CD14-positive monocyte (primary cell): ENCODE results near the gene CEBPE. TPM values are rescaled to one million over a fixed set of nuclear protein-coding genes. Genes with fewer than 3 reads are reported as not detected.

Experiments
- DNase-seq, 3 donors: peaks; one replicate each; pipeline ENCODE4 v3.0.0-alpha.2; 2011 to 2022
- H2AFZ ChIP-seq: 2 replicates; pipeline ENCODE4 v1.6.0; 2012; ENCODE audit warnings: mild to moderate bottlenecking, low read depth, low read length, inconsistent platforms; ENCODE audit not compliant: insufficient read depth, poor library complexity, severe bottlenecking
- H3K27ac ChIP-seq, 2 donors: 1 replicate in 1 of 2; 2 replicates in 1 of 2; pipeline ENCODE4 v1.5.1; 2012 to 2013; ENCODE audit warnings: low read length in 2 of 2, control low read depth in 1 of 2, inconsistent platforms in 1 of 2, low read depth in 1 of 2, mild to moderate bottlenecking in 1 of 2
- H3K27me3 ChIP-seq, 2 donors: one replicate each; pipeline versions ENCODE4 v1.6.0 to v1.6.1; 2011 to 2013; ENCODE audit warnings: low read length in 2 of 2; ENCODE audit not compliant: control insufficient read depth in 2 of 2, insufficient read depth in 2 of 2
- H3K36me3 ChIP-seq, 2 donors: replicated peaks in 1 of 2; 1 replicate in 1 of 2; 2 replicates in 1 of 2; pipeline versions ENCODE4 v1.5.1 to v1.6.1; 2012 to 2013; ENCODE audit warnings: low read length in 2 of 2, control low read depth in 1 of 2, inconsistent platforms in 1 of 2, mild to moderate bottlenecking in 1 of 2; ENCODE audit not compliant: insufficient read depth in 2 of 2, control insufficient read depth in 1 of 2
- H3K4me1 ChIP-seq, 2 donors: 1 replicate in 1 of 2; 2 replicates in 1 of 2; pipeline versions ENCODE4 v1.5.1 to v1.6.1; 2012 to 2013; ENCODE audit warnings: low read length in 2 of 2, control low read depth in 1 of 2, inconsistent platforms in 1 of 2, mild to moderate bottlenecking in 1 of 2, moderate library complexity in 1 of 2; ENCODE audit not compliant: insufficient read depth in 2 of 2, control insufficient read depth in 1 of 2
- H3K4me2 ChIP-seq: replicated peaks from 2 replicates; pipeline ENCODE3; 2012; ENCODE audit warnings: low read length, moderate library complexity, mild to moderate bottlenecking; ENCODE audit not compliant: poor library complexity, severe bottlenecking; ENCODE audit errors: extremely low read depth
- H3K4me3 ChIP-seq, 3 experiments: fragments of 200-600 bp in 1 of 3; sonication (generic) in 1 of 3; replicated peaks in 1 of 3; 1 replicate in 2 of 3; 2 replicates in 1 of 3; pipeline ENCODE4 v1.5.1; 2011 to 2013; ENCODE audit warnings: low read length in 3 of 3, mild to moderate bottlenecking in 3 of 3, control low read depth in 2 of 3, low read depth in 2 of 3, inconsistent platforms in 1 of 3, moderate library complexity in 1 of 3
- H3K79me2 ChIP-seq: 2 replicates; pipeline ENCODE4 v1.6.0; 2012; ENCODE audit warnings: mild to moderate bottlenecking, control low read depth, inconsistent platforms, low read length, moderate library complexity; ENCODE audit not compliant: insufficient read depth
- H3K9ac ChIP-seq: 2 replicates; pipeline ENCODE4 v1.6.0; 2017; ENCODE audit warnings: low read length, mild to moderate bottlenecking; ENCODE audit not compliant: insufficient read depth, poor library complexity, severe bottlenecking
- H3K9me3 ChIP-seq, 2 donors: replicated peaks in 1 of 2; 1 replicate in 1 of 2; 2 replicates in 1 of 2; pipeline versions ENCODE4 v1.5.1 to v1.6.1; 2012 to 2013; ENCODE audit warnings: low read length in 2 of 2, control low read depth in 1 of 2; ENCODE audit not compliant: control insufficient read depth in 1 of 2, insufficient read depth in 1 of 2
- H4K20me1 ChIP-seq: 2 replicates; pipeline ENCODE4 v1.6.0; 2012; ENCODE audit warnings: mild to moderate bottlenecking, low read length, control low read depth, moderate library complexity; ENCODE audit not compliant: insufficient read depth
- H3K27ac Mint-ChIP-seq, 7 donors: one replicate each; pipeline ENCODE4 v1.8.0; 2020; ENCODE audit warnings: mild to moderate bottlenecking in 7 of 7, mixed read lengths in 7 of 7, moderate library complexity in 6 of 7, inconsistent platforms in 2 of 7
- H3K27me3 Mint-ChIP-seq, 3 donors: one replicate each; pipeline ENCODE4 v1.8.0; 2021 to 2022; ENCODE audit warnings: low read depth in 3 of 3, mild to moderate bottlenecking in 3 of 3, mixed read lengths in 3 of 3, moderate library complexity in 3 of 3, inconsistent platforms in 1 of 3
- H3K36me3 Mint-ChIP-seq, 2 donors: one replicate each; pipeline ENCODE4 v1.8.0; 2020; ENCODE audit warnings: mixed read lengths in 2 of 2, inconsistent platforms in 1 of 2, mild to moderate bottlenecking in 1 of 2
- H3K4me1 Mint-ChIP-seq: one replicate; pipeline ENCODE4 v1.8.0; 2020; ENCODE audit warnings: mild to moderate bottlenecking, mixed read lengths
- H3K4me3 Mint-ChIP-seq, 2 donors: one replicate each; pipeline ENCODE4 v1.8.0; 2020; ENCODE audit warnings: mild to moderate bottlenecking in 2 of 2, mixed read lengths in 2 of 2, moderate library complexity in 1 of 2
- H3K9me3 Mint-ChIP-seq, 7 donors: one replicate each; pipeline ENCODE4 v1.8.0; 2020 to 2022; ENCODE audit warnings: mixed read lengths in 7 of 7, mild to moderate bottlenecking in 6 of 7, moderate library complexity in 6 of 7, inconsistent platforms in 2 of 7
- WGBS: methylation state at CpG from one replicate; pipeline ENCODE4 v1.1.5; 2013; ENCODE audit warnings: missing lambda C conversion rate; ENCODE audit not compliant: insufficient coverage; 5-methylcytosine and 5-hydroxymethylcytosine counted together
- intact Hi-C, 2 donors: fragments of 100-400 bp; cut with micrococcal nuclease; formaldehyde crosslinking; loops; one replicate each; pipeline versions ENCODE4 v1.15.0 to v1.15.1; 2023
- polyA plus RNA-seq, 3 donors: library from polyadenylated mRNA; depleted of rRNA in 1 of 3; unstranded in 2 of 3; stranded (reverse) in 1 of 3; fragments of 300-500 nt in 2 of 3; fragments of >200 nt in 1 of 3; fragmentation: Illumina TruSeq in 2 of 3; gene quantifications; 1 replicate in 2 of 3; 2 replicates in 1 of 3; pipeline ENCODE4 v1.2.3, GENCODE V29; 2012 to 2021
- TF ChIP-seq, protein P1 (sequence below): fragments of 200-600 bp; IDR thresholded peaks from one replicate; pipeline ENCODE4 v1.8.0; 2022; ENCODE audit warnings: antibody characterized with exemption, mild to moderate bottlenecking

Gene CEBPE
- polyA plus RNA-seq, 3 donors, result 0.73 to 1.5 (median 1.3) TPM

DNA sequence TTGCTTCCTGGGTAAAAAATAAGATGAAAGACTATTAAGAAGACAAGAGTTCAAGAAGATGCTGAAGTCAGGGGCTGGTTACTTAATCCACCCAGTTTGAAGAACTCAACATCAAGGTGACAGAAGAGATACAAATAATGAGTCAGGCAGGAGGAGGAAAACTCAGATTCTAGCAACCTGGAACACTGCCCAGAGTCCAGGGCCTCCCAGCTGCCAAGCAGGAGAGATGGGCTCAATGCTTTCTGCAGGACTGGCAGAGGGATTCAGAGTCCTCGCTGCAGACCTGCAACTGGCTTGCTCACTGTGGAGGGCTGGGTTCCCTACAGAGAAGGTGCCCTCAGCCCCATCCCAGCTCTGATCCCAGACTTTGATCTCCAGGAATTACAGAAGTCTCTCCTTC lies 28.6 kb upstream of the CEBPE start:
- Histone ChIP-seq H3K79me2 (no peaks in the 10 kb centered on the region), H3K4me3 (no peak overlapping the region), H3K4me1 (no peaks in the 10 kb centered on the region), H3K27ac (no peak overlapping the region), H3K36me3 (no peaks in the 10 kb centered on the region), H3K4me2 (no peak overlapping the region), H3K27me3 (no peaks in the 10 kb centered on the region), H3K9ac (no peak overlapping the region), H4K20me1 (no peaks in the 10 kb centered on the region), H2AFZ (no peak overlapping the region), H3K9me3 (no peaks in the 10 kb centered on the region)
- no peak for DNase-seq
- TF ChIP-seq, protein P1, sequence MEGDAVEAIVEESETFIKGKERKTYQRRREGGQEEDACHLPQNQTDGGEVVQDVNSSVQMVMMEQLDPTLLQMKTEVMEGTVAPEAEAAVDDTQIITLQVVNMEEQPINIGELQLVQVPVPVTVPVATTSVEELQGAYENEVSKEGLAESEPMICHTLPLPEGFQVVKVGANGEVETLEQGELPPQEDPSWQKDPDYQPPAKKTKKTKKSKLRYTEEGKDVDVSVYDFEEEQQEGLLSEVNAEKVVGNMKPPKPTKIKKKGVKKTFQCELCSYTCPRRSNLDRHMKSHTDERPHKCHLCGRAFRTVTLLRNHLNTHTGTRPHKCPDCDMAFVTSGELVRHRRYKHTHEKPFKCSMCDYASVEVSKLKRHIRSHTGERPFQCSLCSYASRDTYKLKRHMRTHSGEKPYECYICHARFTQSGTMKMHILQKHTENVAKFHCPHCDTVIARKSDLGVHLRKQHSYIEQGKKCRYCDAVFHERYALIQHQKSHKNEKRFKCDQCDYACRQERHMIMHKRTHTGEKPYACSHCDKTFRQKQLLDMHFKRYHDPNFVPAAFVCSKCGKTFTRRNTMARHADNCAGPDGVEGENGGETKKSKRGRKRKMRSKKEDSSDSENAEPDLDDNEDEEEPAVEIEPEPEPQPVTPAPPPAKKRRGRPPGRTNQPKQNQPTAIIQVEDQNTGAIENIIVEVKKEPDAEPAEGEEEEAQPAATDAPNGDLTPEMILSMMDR, result no peak
- Mint-ChIP-seq H3K4me1 (peaks cover 3% of the 10 kb centered on the region), H3K9me3 (peaks cover 0 to 3% (median 0%) of the 10 kb centered on the region in 7 donors), H3K36me3 (no peaks in the 10 kb centered on the region), H3K4me3 (no peak overlapping the region), H3K27ac (no peak overlapping the region), H3K27me3 (peaks cover 0 to 3% (median 2%) of the 10 kb centered on the region in 3 donors)
- WGBS, result 100% methylated on average over 1 of the region's 1 CpG
- intact Hi-C loops, result no loop called here

GRCh38 chr14:23146980-23147379 lies 27.9 kb upstream of the CEBPE start:
- H3K27ac ChIP-seq, result no peak overlapping the region
- no peak overlapping the region for H3K4me2 ChIP-seq
- intact Hi-C loops, result no loop called here
- H3K9me3 ChIP-seq, result no peaks in the 10 kb centered on the region
- no peak overlapping the region for H3K9ac ChIP-seq
- Mint-ChIP-seq H3K27me3 (peaks cover 0 to 3% (median 2%) of the 10 kb centered on the region in 3 donors), H3K27ac (no peak overlapping the region), H3K4me3 (no peak overlapping the region), H3K9me3 (peaks cover 0 to 3% (median 0%) of the 10 kb centered on the region in 7 donors), H3K4me1 (peaks cover 3% of the 10 kb centered on the region), H3K36me3 (no peaks in the 10 kb centered on the region)
- H3K27me3 ChIP-seq, result no peaks in the 10 kb centered on the region
- no peaks in the 10 kb centered on the region for H3K4me1 ChIP-seq
- H4K20me1 ChIP-seq, result no peaks in the 10 kb centered on the region
- no peaks in the 10 kb centered on the region for H3K79me2 ChIP-seq
- no peak overlapping the region for H2AFZ ChIP-seq
- no peaks in the 10 kb centered on the region for H3K36me3 ChIP-seq
- DNase-seq, result no peak
- WGBS, result 90% methylated on average over 2 of the region's 4 CpGs
- TF ChIP-seq, protein P1, result no peak
- H3K4me3 ChIP-seq, result no peak overlapping the region
